ENCODE results near the gene NRXN3.
"Not testable (repeated sequence)": the region's sequence is repeated elsewhere in the genome, so short reads cannot be mapped to it uniquely, and the experiment has no call there.

The NRXN3 gene

DNA sequence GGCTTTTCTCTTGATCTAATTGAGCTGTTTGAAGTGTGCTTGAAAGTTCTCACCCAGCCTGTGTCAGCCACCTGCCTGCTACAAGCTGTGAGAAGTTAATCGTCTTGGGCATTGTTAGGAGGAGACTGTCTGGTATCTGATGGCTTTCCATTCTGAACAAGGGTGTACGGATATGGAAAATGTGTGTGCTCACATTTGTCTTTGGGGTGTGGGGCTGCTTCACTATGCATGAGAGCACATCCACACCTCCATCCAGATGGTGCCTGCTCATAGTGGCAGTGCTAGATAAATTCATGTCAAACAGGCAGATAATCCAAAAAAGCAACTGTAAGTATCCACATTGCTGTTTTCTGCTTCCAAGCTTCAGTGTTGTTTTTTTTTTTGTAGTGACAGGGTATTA lies 1578.9 kb downstream of the NRXN3 start:
- no peaks in the 10 kb centered on the region for H3K36me3 ChIP-seq (replicated peaks)
- no peaks in the 10 kb centered on the region for H3K4me1 ChIP-seq
- H3K4me3 ChIP-seq = no peak overlapping the region
- H3K9me3 ChIP-seq = no peaks in the 10 kb centered on the region
- no peak for DNase-seq (ENCODE audit: low spot score in 2 of 2)
- in situ Hi-C loops (cut with MboI; ENCODE audit: low sequenced_read_pairs) = no loop called here
- no peaks in the 10 kb centered on the region for H3K27me3 ChIP-seq (ENCODE audit: low read depth)

- Histone ChIP-seq H3K9me3 (no peaks in the 10 kb centered on the region), H3K4me1 (no peaks in the 10 kb centered on the region), H3K27me3 (ENCODE audit: low read depth) (no peaks in the 10 kb centered on the region), H3K36me3 (replicated peaks) (no peaks in the 10 kb centered on the region), H3K4me3 (no peak overlapping the region)
- in situ Hi-C loops (cut with MboI; ENCODE audit: low sequenced_read_pairs) = no loop called here
- no peak for DNase-seq (ENCODE audit: low spot score in 2 of 2)
These were observed 1588.8 kb downstream of the NRXN3 start for GRCh38 chr14:79758985-79759384.

GRCh38 chr14:79764323-79764722 lies 1594.2 kb downstream of the NRXN3 start:
- Histone ChIP-seq H3K9me3 (no peaks in the 10 kb centered on the region), H3K4me3 (no peak overlapping the region), H3K4me1 (no peaks in the 10 kb centered on the region), H3K36me3 (replicated peaks) (no peaks in the 10 kb centered on the region), H3K27me3 (ENCODE audit: low read depth) (no peaks in the 10 kb centered on the region)
- in situ Hi-C loops (cut with MboI; ENCODE audit: low sequenced_read_pairs) = no loop called here
- no peak for DNase-seq (ENCODE audit: low spot score in 2 of 2)

DNA sequence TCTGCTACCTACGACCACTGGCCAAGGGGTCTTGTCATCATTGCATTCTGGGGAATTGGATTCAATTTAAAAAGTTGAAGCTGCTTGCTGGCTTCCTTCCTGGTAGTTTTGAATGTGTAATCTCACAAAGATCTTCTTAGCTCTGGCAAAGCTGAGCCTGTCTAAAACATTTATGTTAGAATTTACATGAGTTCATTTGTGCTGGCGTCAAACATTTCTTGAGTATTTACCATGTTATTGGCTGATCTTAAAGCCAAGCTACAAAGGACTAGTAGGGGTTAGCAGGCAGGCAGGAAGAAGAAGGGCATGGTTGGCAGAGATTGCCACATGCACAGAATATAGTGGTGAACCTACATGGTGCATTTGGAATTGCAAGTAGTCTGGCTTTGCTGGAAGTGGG lies 1596.3 kb downstream of the NRXN3 start:
- Histone ChIP-seq H3K36me3 (replicated peaks) (no peaks in the 10 kb centered on the region), H3K9me3 (no peaks in the 10 kb centered on the region), H3K4me1 (no peaks in the 10 kb centered on the region), H3K4me3 (no peak overlapping the region), H3K27me3 (ENCODE audit: low read depth) (no peaks in the 10 kb centered on the region)
- in situ Hi-C loops (cut with MboI; ENCODE audit: low sequenced_read_pairs) = no loop called here
- no peak for DNase-seq (ENCODE audit: low spot score in 2 of 2)

- no peak for DNase-seq (ENCODE audit: low spot score in 2 of 2)
- Histone ChIP-seq H3K27me3 (ENCODE audit: low read depth) (no peaks in the 10 kb centered on the region), H3K36me3 (replicated peaks) (no peaks in the 10 kb centered on the region), H3K9me3 (no peaks in the 10 kb centered on the region), H3K4me1 (no peaks in the 10 kb centered on the region), H3K4me3 (no peak overlapping the region)
- in situ Hi-C loops (cut with MboI; ENCODE audit: low sequenced_read_pairs) = no loop called here
These were observed 1597.1 kb downstream of the NRXN3 start for GRCh38 chr14:79767251-79767650.

DNA sequence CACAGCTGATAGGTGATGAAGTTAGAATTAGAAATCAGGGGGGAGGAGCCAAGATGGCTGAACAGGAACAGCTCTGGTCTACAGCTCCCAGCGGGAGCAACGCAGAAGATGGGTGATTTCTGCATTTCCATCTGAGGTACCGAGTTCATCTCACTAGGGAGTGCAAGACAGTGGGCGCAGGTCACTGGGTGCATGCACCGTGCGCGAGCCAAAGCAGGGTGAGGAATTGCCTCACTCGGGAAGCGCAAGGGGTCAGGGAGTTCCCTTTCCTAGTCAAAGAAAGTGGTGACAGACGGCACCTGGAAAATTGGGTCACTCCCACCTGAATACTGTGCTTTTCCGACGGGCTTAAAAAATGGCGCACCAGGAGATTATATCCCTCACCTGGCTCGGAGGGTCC lies 1597.5 kb downstream of the NRXN3 start:
- in situ Hi-C loops (cut with MboI; ENCODE audit: low sequenced_read_pairs); DNase-seq (ENCODE audit: low spot score in 2 of 2); H3K9me3 ChIP-seq; H3K27me3 ChIP-seq (ENCODE audit: low read depth); H3K4me1 ChIP-seq; H3K36me3 ChIP-seq (replicated peaks); H3K4me3 ChIP-seq: not testable (repeated sequence)

- Histone ChIP-seq H3K4me1 (no peaks in the 10 kb centered on the region), H3K9me3 (no peaks in the 10 kb centered on the region), H3K36me3 (replicated peaks) (no peaks in the 10 kb centered on the region), H3K4me3 (no peak overlapping the region), H3K27me3 (ENCODE audit: low read depth) (no peaks in the 10 kb centered on the region)
- in situ Hi-C loops (cut with MboI; ENCODE audit: low sequenced_read_pairs) = no loop called here
- no peak for DNase-seq (ENCODE audit: low spot score in 2 of 2)
These were observed 1611.7 kb downstream of the NRXN3 start for GRCh38 chr14:79781882-79782281.

DNA sequence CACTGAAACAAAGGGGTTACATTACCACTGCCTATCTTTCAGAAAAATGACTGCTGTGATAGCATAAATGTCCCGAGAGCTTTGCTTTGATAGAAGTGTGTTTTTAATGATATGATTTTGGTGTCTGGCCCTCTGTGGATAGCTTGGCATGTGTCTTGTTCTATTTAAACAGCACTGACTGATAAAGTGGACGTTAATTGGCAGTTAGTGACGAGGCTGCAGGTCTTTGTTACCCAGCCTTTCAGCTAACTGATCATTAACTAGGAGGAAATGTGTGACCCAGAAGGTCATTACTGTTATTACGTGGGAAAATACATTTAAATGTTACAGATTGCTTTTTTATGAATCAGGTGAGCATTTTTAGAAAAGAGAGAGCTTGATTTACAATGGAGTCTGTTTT lies 1612.9 kb downstream of the NRXN3 start:
- H3K36me3 ChIP-seq (replicated peaks) = no peaks in the 10 kb centered on the region
- H3K9me3 ChIP-seq = no peaks in the 10 kb centered on the region

DNA sequence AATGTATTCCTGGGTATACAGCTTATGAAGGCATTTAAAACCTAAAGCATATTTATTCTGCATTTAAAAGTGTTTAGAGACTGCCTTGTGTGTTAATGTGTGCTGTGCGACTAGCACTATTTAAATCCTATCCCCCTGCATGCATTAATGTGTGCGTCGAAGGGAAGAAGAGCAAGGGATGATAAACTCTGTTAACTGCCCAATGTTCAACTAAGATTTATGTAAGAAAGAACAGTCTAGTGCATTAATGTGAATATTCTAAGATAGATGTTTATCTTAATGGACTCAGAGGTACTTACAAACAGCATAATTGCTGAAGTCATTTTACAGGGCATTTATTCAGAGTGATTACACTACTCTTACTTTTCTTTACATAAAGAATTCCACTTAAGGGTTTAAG lies 1616.3 kb downstream of the NRXN3 start:
- H3K36me3 ChIP-seq (replicated peaks) = no peaks in the 10 kb centered on the region
- H3K4me3 ChIP-seq = no peak overlapping the region
- H3K4me1 ChIP-seq = no peaks in the 10 kb centered on the region
- in situ Hi-C loops (cut with MboI; ENCODE audit: low sequenced_read_pairs) = no loop called here
- H3K9me3 ChIP-seq = no peaks in the 10 kb centered on the region
- H3K27me3 ChIP-seq (ENCODE audit: low read depth) = no peaks in the 10 kb centered on the region
- DNase-seq (ENCODE audit: low spot score in 2 of 2) = no peak

More for the DNA sequence above, 1612.9 kb downstream of the NRXN3 start:
- in situ Hi-C loops (cut with MboI; ENCODE audit: low sequenced_read_pairs) = no loop called here
- no peaks in the 10 kb centered on the region for H3K27me3 ChIP-seq (ENCODE audit: low read depth)
- no peaks in the 10 kb centered on the region for H3K4me1 ChIP-seq
- no peak overlapping the region for H3K4me3 ChIP-seq
- DNase-seq (ENCODE audit: low spot score in 2 of 2) = no peak

- H3K9me3 ChIP-seq = no peaks in the 10 kb centered on the region
- no peaks in the 10 kb centered on the region for H3K27me3 ChIP-seq (ENCODE audit: low read depth)
- no peaks in the 10 kb centered on the region for H3K36me3 ChIP-seq (replicated peaks)
- no peak overlapping the region for H3K4me3 ChIP-seq
- in situ Hi-C loops (cut with MboI; ENCODE audit: low sequenced_read_pairs) = no loop called here
- no peaks in the 10 kb centered on the region for H3K4me1 ChIP-seq
- no peak for DNase-seq (ENCODE audit: low spot score in 2 of 2)
These were observed 1618.2 kb downstream of the NRXN3 start for GRCh38 chr14:79788346-79788745.

- in situ Hi-C loops (cut with MboI; ENCODE audit: low sequenced_read_pairs) = no loop called here
- Histone ChIP-seq H3K4me3 (no peak overlapping the region), H3K4me1 (no peaks in the 10 kb centered on the region), H3K27me3 (ENCODE audit: low read depth) (no peaks in the 10 kb centered on the region), H3K9me3 (no peaks in the 10 kb centered on the region), H3K36me3 (replicated peaks) (no peaks in the 10 kb centered on the region)
- DNase-seq (ENCODE audit: low spot score in 2 of 2) = no peak
These were observed 1621.0 kb downstream of the NRXN3 start for GRCh38 chr14:79791055-79791732.

GRCh38 chr14:79802093-79802492 lies 1631.9 kb downstream of the NRXN3 start:
- no peak for DNase-seq (ENCODE audit: low spot score in 2 of 2)
- in situ Hi-C loops (cut with MboI; ENCODE audit: low sequenced_read_pairs) = no loop called here
- Histone ChIP-seq H3K4me1 (no peaks in the 10 kb centered on the region), H3K27me3 (ENCODE audit: low read depth) (no peaks in the 10 kb centered on the region), H3K4me3 (no peak overlapping the region), H3K36me3 (replicated peaks) (no peaks in the 10 kb centered on the region), H3K9me3 (no peaks in the 10 kb centered on the region)

DNA sequence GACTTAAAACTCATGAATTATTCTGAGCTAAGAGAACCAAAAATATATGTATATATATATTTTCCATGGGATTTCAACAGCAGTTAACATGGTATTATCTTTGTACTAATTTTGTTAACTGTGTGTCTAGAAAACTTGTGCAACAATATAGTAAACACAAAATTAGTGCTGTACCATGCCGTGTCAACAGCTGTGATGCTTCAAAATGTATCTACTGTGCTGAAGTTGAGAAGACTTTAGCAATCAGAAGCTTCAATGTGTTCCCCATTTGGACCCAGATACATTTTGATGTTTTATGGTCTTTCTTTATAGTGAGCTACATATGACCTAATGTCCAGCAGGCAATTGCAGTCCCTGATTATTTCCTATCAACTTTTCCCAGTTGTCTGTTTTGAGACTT lies 1635.5 kb downstream of the NRXN3 start:
- Histone ChIP-seq H3K36me3 (replicated peaks) (no peaks in the 10 kb centered on the region), H3K9me3 (no peaks in the 10 kb centered on the region)

GRCh38 chr14:79809849-79810612 lies 1639.9 kb downstream of the NRXN3 start:
- no peak for DNase-seq (ENCODE audit: low spot score in 2 of 2)
- Histone ChIP-seq H3K27me3 (ENCODE audit: low read depth) (no peaks in the 10 kb centered on the region), H3K9me3 (no peaks in the 10 kb centered on the region), H3K4me1 (no peaks in the 10 kb centered on the region), H3K4me3 (no peak overlapping the region), H3K36me3 (replicated peaks) (no peaks in the 10 kb centered on the region)
- in situ Hi-C loops (cut with MboI; ENCODE audit: low sequenced_read_pairs) = no loop called here

More for the DNA sequence above, 1635.5 kb downstream of the NRXN3 start:
- in situ Hi-C loops (cut with MboI; ENCODE audit: low sequenced_read_pairs) = no loop called here
- Histone ChIP-seq H3K27me3 (ENCODE audit: low read depth) (no peaks in the 10 kb centered on the region), H3K4me1 (no peaks in the 10 kb centered on the region), H3K4me3 (no peak overlapping the region)
- DNase-seq (ENCODE audit: low spot score in 2 of 2) = no peak
